Endothelial cell of umbilical vein (primary cell): ENCODE data around the gene CCDC120. TPM values are rescaled to one million over a fixed set of nuclear protein-coding genes. Genes with fewer than 3 reads are reported as not detected.

Source experiments
- BruUV-seq: library from RNA; stranded (reverse); fragments of 400-500 nt; replicated peaks from 2 replicates; lab custom pipeline; 2021; lab: Mats Ljungman, UMichigan
- CTCF ChIA-PET: fragments of 300-600, 350-600 bp; sonication (Branson Sonifier 250); formaldehyde crosslinking; loops from one replicate; lab custom pipeline; 2021; ENCODE audit warnings: antibody characterized with exemption, inconsistent platforms; lab: Charles Lee
- POLR2A ChIA-PET: fragments of 300-600, 350-600 bp; sonication (Branson Sonifier 250); formaldehyde crosslinking; loops from one replicate; lab custom pipeline; 2021; ENCODE audit warnings: antibody characterized with exemption, inconsistent platforms; lab: Charles Lee
- DNase-seq: peaks from one replicate; pipeline ENCODE4 v3.0.0-alpha.2; 2011; ENCODE audit warnings: low read depth, low spot score
- FAIRE-seq: peaks from 2 replicates; lab custom pipeline; 2011; peaks lifted over from hg19 to GRCh38; lab: Jason Lieb, UNC
- H2AFZ ChIP-seq: 2 replicates; pipeline ENCODE4 v1.6.0; 2012; ENCODE audit warnings: low read depth, low read length, control low read depth, inconsistent platforms
- H3K27ac ChIP-seq: 2 replicates; pipeline ENCODE4 v1.5.1; 2011; ENCODE audit warnings: low read depth, mild to moderate bottlenecking, control low read depth, low read length, moderate library complexity; ENCODE audit not compliant: insufficient read depth
- H3K27me3 ChIP-seq, 2 experiments: 2 replicates each; pipeline versions ENCODE4 v1.6.0 to v1.6.1; 2011; ENCODE audit warnings: low read length in 2 of 2, mixed read lengths in 1 of 2; ENCODE audit not compliant: control insufficient read depth in 2 of 2, insufficient read depth in 2 of 2
- H3K36me3 ChIP-seq, 2 experiments: 2 replicates in 1 of 2; 3 replicates in 1 of 2; pipeline ENCODE4 v1.5.1; 2011; ENCODE audit warnings: low read length in 2 of 2, mild to moderate bottlenecking in 1 of 2, moderate library complexity in 1 of 2; ENCODE audit not compliant: control insufficient read depth in 2 of 2, insufficient read depth in 2 of 2; ENCODE audit errors: extremely low read depth in 1 of 2
- H3K4me1 ChIP-seq: 3 replicates; pipeline ENCODE4 v1.5.1; 2011; ENCODE audit warnings: mild to moderate bottlenecking, low read length; ENCODE audit not compliant: control insufficient read depth, insufficient read depth; ENCODE audit errors: extremely low read depth
- H3K4me2 ChIP-seq: 2 replicates; pipeline ENCODE4 v1.6.1; 2011; ENCODE audit warnings: low read length, control low read depth, mixed read lengths; ENCODE audit not compliant: insufficient read depth
- H3K4me3 ChIP-seq, 3 experiments: fragments of 200-600 bp in 1 of 3; sonication (generic), shearing (Covaris generic) in 1 of 3; replicated peaks in 1 of 3; 2 replicates each; pipeline ENCODE4 v1.5.1; 2011 to 2016; ENCODE audit warnings: control low read depth in 3 of 3, low read length in 3 of 3, mild to moderate bottlenecking in 2 of 3, inconsistent platforms in 1 of 3, low read depth in 1 of 3, moderate library complexity in 1 of 3; ENCODE audit not compliant: insufficient read depth in 1 of 3
- H3K79me2 ChIP-seq: 2 replicates; pipeline ENCODE4 v1.6.0; 2012; ENCODE audit warnings: low read length, inconsistent platforms; ENCODE audit not compliant: control insufficient read depth, insufficient read depth
- H3K9ac ChIP-seq: replicated peaks from 2 replicates; pipeline ENCODE3; 2011; ENCODE audit warnings: low read length, control low read depth; ENCODE audit not compliant: insufficient read depth; ENCODE audit errors: extremely low read depth
- H3K9me1 ChIP-seq: replicated peaks from 3 replicates; pipeline ENCODE4 v1.6.0; 2011; ENCODE audit warnings: mild to moderate bottlenecking, low read length; ENCODE audit not compliant: control insufficient read depth, insufficient read depth; ENCODE audit errors: extremely low read depth
- H3K9me3 ChIP-seq: replicated peaks from 2 replicates; pipeline ENCODE4 v1.5.1; 2012; ENCODE audit warnings: low read length, inconsistent platforms; ENCODE audit not compliant: control insufficient read depth, insufficient read depth
- H4K20me1 ChIP-seq: replicated peaks from 2 replicates; pipeline ENCODE3; 2011; ENCODE audit warnings: mild to moderate bottlenecking, low read length; ENCODE audit not compliant: control insufficient read depth, insufficient read depth; ENCODE audit errors: extremely low read depth
- CTCF ChIP-seq, 2 donors: IDR thresholded peaks; 1 replicate in 1 of 2; 2 replicates in 1 of 2; pipeline ENCODE4 v1.5.1; 2011; ENCODE audit warnings: low read length in 2 of 2, mild to moderate bottlenecking in 2 of 2, moderate library complexity in 2 of 2, control low read depth in 1 of 2, inconsistent platforms in 1 of 2, low read depth in 1 of 2; ENCODE audit not compliant: insufficient read depth in 1 of 2; ENCODE audit errors: extremely low read depth in 1 of 2
- EZH2 ChIP-seq: IDR thresholded peaks from 2 replicates; pipeline ENCODE4 v1.6.1; 2012; ENCODE audit warnings: borderline replicate concordance, low read depth, mild to moderate bottlenecking, moderate library complexity, low read length, inconsistent platforms; ENCODE audit not compliant: severe bottlenecking
- FOS ChIP-seq: IDR thresholded peaks from 2 replicates; pipeline ENCODE4 v1.6.1; 2011; ENCODE audit warnings: mild to moderate bottlenecking, low read length, moderate library complexity, borderline replicate concordance; ENCODE audit not compliant: insufficient read depth
- GATA2 ChIP-seq: IDR thresholded peaks from 2 replicates; pipeline ENCODE4 v1.7.0; 2011; ENCODE audit warnings: low read depth, mild to moderate bottlenecking, moderate library complexity, mixed read lengths, low read length; ENCODE audit not compliant: insufficient read length, insufficient read depth
- JUN ChIP-seq: IDR thresholded peaks from 2 replicates; pipeline ENCODE4 v1.6.1; 2011; ENCODE audit warnings: borderline replicate concordance, low read depth; ENCODE audit not compliant: insufficient read length, insufficient read depth
- MAX ChIP-seq: IDR thresholded peaks from 2 replicates; pipeline ENCODE4 v1.6.1; 2011; ENCODE audit not compliant: insufficient read depth, insufficient read length
- MYC ChIP-seq: IDR thresholded peaks from one replicate; pipeline ENCODE4 v1.6.1; 2011; ENCODE audit warnings: mild to moderate bottlenecking, low read depth, low read length
- POLR2A ChIP-seq: IDR thresholded peaks from 2 replicates; pipeline ENCODE4 v1.6.1; 2012; ENCODE audit warnings: low read depth, mild to moderate bottlenecking, control low read depth, low read length
- POLR2AphosphoS5 ChIP-seq: IDR thresholded peaks from 2 replicates; pipeline ENCODE4 v1.6.1; 2012; ENCODE audit warnings: low read depth, mild to moderate bottlenecking, control low read depth, low read length, moderate library complexity; ENCODE audit not compliant: insufficient read depth
- dilution Hi-C: fragments of 300-500 bp; cut with MboI; formaldehyde crosslinking; loops from one replicate; pipeline ENCODE4 v1.15.0; 2019; ENCODE audit warnings: low sequenced_read_pairs; ENCODE audit not compliant: extremely low pct_ligation_motif_present
- intact Hi-C: fragments of 100-400 bp; cut with micrococcal nuclease; formaldehyde crosslinking; loops from one replicate; pipeline ENCODE4 v1.10.0; 2022
- polyA plus RNA-seq, 4 experiments: library from polyadenylated mRNA; depleted of rRNA in 3 of 4; stranded (reverse) in 3 of 4; unstranded in 1 of 4; fragments of >200 nt; gene quantifications; 2 replicates each; pipeline versions ENCODE4 v1.2.1 to v1.2.3, GENCODE V29; 2011 to 2012; ENCODE audit warnings: missing spikeins in 1 of 4
- total RNA-seq: library from RNA; stranded (reverse); gene quantifications from 2 replicates; pipeline ENCODE4 v1.2.3, GENCODE V29; 2021

The CCDC120 gene
- total and polyA plus RNA-seq, 2 donors (not counting 3 experiments of a cell fraction or from before 2014, with no cell fraction given): 2.8 to 5.7 TPM

DNA sequence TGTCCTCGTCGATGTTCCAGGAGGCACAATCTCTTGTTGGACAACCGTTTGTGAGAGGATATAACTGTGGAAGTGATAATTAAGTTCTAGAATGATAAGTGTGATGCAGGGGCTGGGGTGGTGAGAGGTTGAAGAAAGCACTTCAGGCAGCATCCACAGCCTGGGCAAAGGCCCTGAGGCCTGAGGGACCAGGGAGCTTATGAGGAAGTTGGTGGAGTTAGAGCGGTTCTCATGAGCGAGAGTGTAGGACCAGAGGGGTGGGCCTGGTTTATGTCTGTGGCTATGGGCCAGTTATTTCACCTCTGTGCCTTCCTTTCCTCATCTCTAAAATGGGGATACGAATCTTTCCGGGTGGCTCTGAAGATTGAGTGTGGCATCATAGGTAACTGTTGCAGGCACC is 2.7 kb downstream of the CCDC120 start:
- Histone ChIP-seq H3K9me3 (no peaks in the 10 kb centered on the region), H3K79me2 (no peaks in the 10 kb centered on the region), H3K27ac (no peak overlapping the region), H2AFZ (no peak overlapping the region), H3K9ac (no peak overlapping the region), H3K27me3 (no peaks in the 10 kb centered on the region), H3K36me3 (peaks cover 0 to 2% of the 10 kb centered on the region in 2 experiments), H3K4me3 (no peak overlapping the region), H3K4me1 (peaks cover 8% of the 10 kb centered on the region), H3K9me1 (no peaks in the 10 kb centered on the region), H3K4me2 (no peak overlapping the region), H4K20me1 (no peaks in the 10 kb centered on the region)
- POLR2A ChIA-PET: no interaction called here
- CTCF ChIA-PET: interaction anchor here (0.6 kb wide), 1 partner anchor 52 kb away, joined by 3 read pairs; no protein-coding TSS in a partner anchor
- dilution Hi-C loops: no loop called here
- BruUV-seq: no TSS peak
- DNase-seq: no peak
- no peak for TF ChIP-seq GATA2
- no peak for TF ChIP-seq EZH2
- TF ChIP-seq FOS: no peak
- no peak for TF ChIP-seq POLR2AphosphoS5
- TF ChIP-seq CTCF (IDR thresholded peaks at IDR 0.05; ENCODE audit: extremely low read depth in 1 of 2, insufficient read depth in 1 of 2, low read depth in 1 of 2, low read length in 2 of 2): no peak
- no peak for TF ChIP-seq POLR2A
- TF ChIP-seq MAX: no peak
- no peak for TF ChIP-seq MYC
- TF ChIP-seq JUN: no peak
- no peak for FAIRE-seq
- intact Hi-C loops: no loop called here
